Measurements from ENCODE around the gene HPCAL1.

Gene HPCAL1

GRCh38 chr2:10354399-10354798, 51.7 kb downstream of the HPCAL1 start:
- H3K9me3 Mint-ChIP-seq = no peaks in the 10 kb centered on the region
- H3K27me3 Mint-ChIP-seq = no peaks in the 10 kb centered on the region
- intact Hi-C loops (cut with micrococcal nuclease) = no loop called here
- H3K27ac Mint-ChIP-seq = no peak overlapping the region
- peaks cover 56% of the 10 kb centered on the region for H3K36me3 Mint-ChIP-seq (ENCODE audit: low read depth)
- H3K4me3 Mint-ChIP-seq = no peak overlapping the region
- peaks cover 70% of the 10 kb centered on the region for H3K4me1 Mint-ChIP-seq (ENCODE audit: low read depth)

- Mint-ChIP-seq H3K9me3 (no peaks in the 10 kb centered on the region), H3K4me3 (no peak overlapping the region), H3K36me3 (ENCODE audit: low read depth) (peaks cover 70% of the 10 kb centered on the region), H3K27me3 (no peaks in the 10 kb centered on the region), H3K27ac (no peak overlapping the region), H3K4me1 (ENCODE audit: low read depth) (peaks cover 70% of the 10 kb centered on the region)
- intact Hi-C loops (cut with micrococcal nuclease) = no loop called here
These were observed 53.1 kb downstream of the HPCAL1 start for GRCh38 chr2:10355471-10356438.

GRCh38 chr2:10356439-10356811, 53.7 kb downstream of the HPCAL1 start:
- Mint-ChIP-seq H3K4me1 (ENCODE audit: low read depth) (peaks cover 66% of the 10 kb centered on the region), H3K9me3 (no peaks in the 10 kb centered on the region), H3K27me3 (no peaks in the 10 kb centered on the region), H3K36me3 (ENCODE audit: low read depth) (peaks cover 72% of the 10 kb centered on the region), H3K27ac (no peak overlapping the region), H3K4me3 (no peak overlapping the region)
- intact Hi-C loops (cut with micrococcal nuclease) = no loop called here

- Mint-ChIP-seq H3K27ac (no peak overlapping the region), H3K36me3 (ENCODE audit: low read depth) (peaks cover 68% of the 10 kb centered on the region), H3K4me1 (ENCODE audit: low read depth) (peaks cover 61% of the 10 kb centered on the region), H3K9me3 (no peaks in the 10 kb centered on the region), H3K27me3 (no peaks in the 10 kb centered on the region), H3K4me3 (no peak overlapping the region)
- intact Hi-C loops (cut with micrococcal nuclease) = no loop called here
These were observed 54.8 kb downstream of the HPCAL1 start for GRCh38 chr2:10357193-10358169.

GRCh38 chr2:10359246-10359645, 56.5 kb downstream of the HPCAL1 start:
- Mint-ChIP-seq H3K4me3 (no peak overlapping the region), H3K27me3 (no peaks in the 10 kb centered on the region), H3K27ac (no peak overlapping the region), H3K36me3 (ENCODE audit: low read depth) (peaks cover 62% of the 10 kb centered on the region), H3K4me1 (ENCODE audit: low read depth) (peaks cover 61% of the 10 kb centered on the region), H3K9me3 (no peaks in the 10 kb centered on the region)
- intact Hi-C loops (cut with micrococcal nuclease) = no loop called here

- intact Hi-C loops (cut with micrococcal nuclease) = no loop called here
- peaks cover 63% of the 10 kb centered on the region for H3K4me1 Mint-ChIP-seq (ENCODE audit: low read depth)
- H3K9me3 Mint-ChIP-seq = no peaks in the 10 kb centered on the region
- peaks cover 57% of the 10 kb centered on the region for H3K36me3 Mint-ChIP-seq (ENCODE audit: low read depth)
- no peak overlapping the region for H3K27ac Mint-ChIP-seq
- no peaks in the 10 kb centered on the region for H3K27me3 Mint-ChIP-seq
- no peak overlapping the region for H3K4me3 Mint-ChIP-seq
These were observed 57.1 kb downstream of the HPCAL1 start for GRCh38 chr2:10359731-10360329.

- peaks cover 63% of the 10 kb centered on the region for H3K4me1 Mint-ChIP-seq (ENCODE audit: low read depth)
- intact Hi-C loops (cut with micrococcal nuclease) = no loop called here
- no peak overlapping the region for H3K4me3 Mint-ChIP-seq
- no peaks in the 10 kb centered on the region for H3K9me3 Mint-ChIP-seq
- peaks cover 59% of the 10 kb centered on the region for H3K36me3 Mint-ChIP-seq (ENCODE audit: low read depth)
- H3K27ac Mint-ChIP-seq = no peak overlapping the region
- no peaks in the 10 kb centered on the region for H3K27me3 Mint-ChIP-seq
These were observed 57.8 kb downstream of the HPCAL1 start for GRCh38 chr2:10360460-10360849.

- no peaks in the 10 kb centered on the region for H3K9me3 Mint-ChIP-seq
- no peak overlapping the region for H3K4me3 Mint-ChIP-seq
- intact Hi-C loops (cut with micrococcal nuclease) = no loop called here
- H3K4me1 Mint-ChIP-seq (ENCODE audit: low read depth) = peaks cover 62% of the 10 kb centered on the region
- no peaks in the 10 kb centered on the region for H3K27me3 Mint-ChIP-seq
- peaks cover 58% of the 10 kb centered on the region for H3K36me3 Mint-ChIP-seq (ENCODE audit: low read depth)
- H3K27ac Mint-ChIP-seq = no peak overlapping the region
These were observed 58.3 kb downstream of the HPCAL1 start for GRCh38 chr2:10360850-10361588.

- Mint-ChIP-seq H3K4me1 (ENCODE audit: low read depth) (peaks cover 59% of the 10 kb centered on the region), H3K36me3 (ENCODE audit: low read depth) (peaks cover 50% of the 10 kb centered on the region), H3K27me3 (no peaks in the 10 kb centered on the region), H3K9me3 (no peaks in the 10 kb centered on the region), H3K27ac (no peak overlapping the region), H3K4me3 (no peak overlapping the region)
- intact Hi-C loops (cut with micrococcal nuclease) = no loop called here
These were observed 59.6 kb downstream of the HPCAL1 start for GRCh38 chr2:10362096-10362897.

GRCh38 chr2:10362898-10363454, 60.3 kb downstream of the HPCAL1 start:
- no peaks in the 10 kb centered on the region for H3K9me3 Mint-ChIP-seq
- peaks cover 43% of the 10 kb centered on the region for H3K36me3 Mint-ChIP-seq (ENCODE audit: low read depth)
- H3K4me3 Mint-ChIP-seq = no peak overlapping the region
- H3K4me1 Mint-ChIP-seq (ENCODE audit: low read depth) = peaks cover 52% of the 10 kb centered on the region
- intact Hi-C loops (cut with micrococcal nuclease) = no loop called here
- no peak overlapping the region for H3K27ac Mint-ChIP-seq
- H3K27me3 Mint-ChIP-seq = no peaks in the 10 kb centered on the region

GRCh38 chr2:10363861-10364610, 61.3 kb downstream of the HPCAL1 start:
- Mint-ChIP-seq H3K36me3 (ENCODE audit: low read depth) (peaks cover 33% of the 10 kb centered on the region), H3K4me1 (ENCODE audit: low read depth) (peaks cover 42% of the 10 kb centered on the region), H3K27ac (no peak overlapping the region), H3K9me3 (no peaks in the 10 kb centered on the region), H3K4me3 (no peak overlapping the region), H3K27me3 (no peaks in the 10 kb centered on the region)
- intact Hi-C loops (cut with micrococcal nuclease) = no loop called here

GRCh38 chr2:10365412-10365811, 62.7 kb downstream of the HPCAL1 start:
- Mint-ChIP-seq H3K4me1 (ENCODE audit: low read depth) (peaks cover 36% of the 10 kb centered on the region), H3K27me3 (no peaks in the 10 kb centered on the region), H3K4me3 (no peak overlapping the region), H3K9me3 (no peaks in the 10 kb centered on the region), H3K36me3 (ENCODE audit: low read depth) (peaks cover 29% of the 10 kb centered on the region), H3K27ac (no peak overlapping the region)
- intact Hi-C loops (cut with micrococcal nuclease) = no loop called here

Measured in dendritic cell treated with granulocyte-macrophage colony-stimulating factor and Interleukin-4, amounts not matched to agents 40 ng/mL and 50 ng/mL, for 4 days (primary cell).